ENCODE results near the gene LTV1. TPM values are rescaled to one million over a fixed set of nuclear protein-coding genes. Genes with fewer than 3 reads are reported as not detected.

LTV1 gene
- polyA plus RNA-seq, 1 donor from 2014 or later: 35.5 TPM

DNA sequence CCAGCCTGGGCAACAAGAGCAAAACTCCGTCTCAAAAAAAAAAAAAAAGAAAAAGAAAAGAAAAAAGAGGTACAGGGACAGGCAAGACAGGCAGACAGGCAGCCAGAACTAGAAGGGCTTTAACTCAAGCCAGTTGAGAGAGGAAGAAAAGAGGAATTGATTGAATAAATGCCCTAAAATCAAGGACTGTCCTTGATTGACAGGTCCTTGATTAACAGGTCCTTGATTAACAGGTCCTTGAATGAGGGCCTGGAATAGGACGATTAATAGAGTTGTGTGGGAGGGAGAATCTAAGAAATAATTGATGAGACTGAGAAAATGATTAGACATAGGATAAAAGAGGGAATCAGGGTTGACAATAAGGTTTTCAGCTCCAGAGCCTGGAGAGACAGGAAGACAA, 57.2 kb downstream of the LTV1 start:
- Histone ChIP-seq H4K20me1 (ENCODE audit: insufficient read depth) (no peaks in the 10 kb centered on the region), H3K9ac (ENCODE audit: low read length) (no peak overlapping the region), H3K27ac (ENCODE audit: low read length) (no peak overlapping the region), H3K4me3 (ENCODE audit: low read length) (no peak overlapping the region), H3K9me2 (ENCODE audit: insufficient read depth, low read length) (no peaks in the 10 kb centered on the region), H3K79me2 (replicated peaks; ENCODE audit: insufficient read depth, low read length) (no peaks in the 10 kb centered on the region), H3K36me3 (ENCODE audit: insufficient read depth, low read length) (no peaks in the 10 kb centered on the region), H3F3A (ENCODE audit: insufficient read depth, low read length, poor library complexity, severe bottlenecking) (no peaks in the 10 kb centered on the region), H2AFZ (ENCODE audit: low read depth, low read length) (no peak overlapping the region), H3K9me3 (ENCODE audit: low read length) (no peaks in the 10 kb centered on the region), H3K27me3 (ENCODE audit: insufficient read depth, low read depth, low read length) (no peaks in the 10 kb centered on the region), H3K4me2 (ENCODE audit: low read length) (no peak overlapping the region)
- TF ChIP-seq TAF1 (IDR thresholded peaks at IDR 0.05; ENCODE audit: low read depth) (no peak), POLR2AphosphoS5 (IDR thresholded peaks at IDR 0.05) (no peak), MXI1 (conservative IDR thresholded peaks at IDR 0.05; ENCODE audit: poor library complexity, severe bottlenecking) (no peak), EZH2 (IDR thresholded peaks at IDR 0.05; ENCODE audit: borderline replicate concordance, insufficient read depth, low read length, poor library complexity, severe bottlenecking) (no peak), RAD21 (conservative IDR thresholded peaks at IDR 0.05) (no peak), SMC3 (conservative IDR thresholded peaks at IDR 0.05; ENCODE audit: poor library complexity) (no peak), EP300 (conservative IDR thresholded peaks at IDR 0.05; ENCODE audit: poor library complexity, severe bottlenecking) (no peak)
- TF ChIP-seq, protein P1, sequence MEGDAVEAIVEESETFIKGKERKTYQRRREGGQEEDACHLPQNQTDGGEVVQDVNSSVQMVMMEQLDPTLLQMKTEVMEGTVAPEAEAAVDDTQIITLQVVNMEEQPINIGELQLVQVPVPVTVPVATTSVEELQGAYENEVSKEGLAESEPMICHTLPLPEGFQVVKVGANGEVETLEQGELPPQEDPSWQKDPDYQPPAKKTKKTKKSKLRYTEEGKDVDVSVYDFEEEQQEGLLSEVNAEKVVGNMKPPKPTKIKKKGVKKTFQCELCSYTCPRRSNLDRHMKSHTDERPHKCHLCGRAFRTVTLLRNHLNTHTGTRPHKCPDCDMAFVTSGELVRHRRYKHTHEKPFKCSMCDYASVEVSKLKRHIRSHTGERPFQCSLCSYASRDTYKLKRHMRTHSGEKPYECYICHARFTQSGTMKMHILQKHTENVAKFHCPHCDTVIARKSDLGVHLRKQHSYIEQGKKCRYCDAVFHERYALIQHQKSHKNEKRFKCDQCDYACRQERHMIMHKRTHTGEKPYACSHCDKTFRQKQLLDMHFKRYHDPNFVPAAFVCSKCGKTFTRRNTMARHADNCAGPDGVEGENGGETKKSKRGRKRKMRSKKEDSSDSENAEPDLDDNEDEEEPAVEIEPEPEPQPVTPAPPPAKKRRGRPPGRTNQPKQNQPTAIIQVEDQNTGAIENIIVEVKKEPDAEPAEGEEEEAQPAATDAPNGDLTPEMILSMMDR (IDR thresholded peaks at IDR 0.05; ENCODE audit: poor library complexity, severe bottlenecking): no peak
- TF ChIP-seq, protein P2, sequence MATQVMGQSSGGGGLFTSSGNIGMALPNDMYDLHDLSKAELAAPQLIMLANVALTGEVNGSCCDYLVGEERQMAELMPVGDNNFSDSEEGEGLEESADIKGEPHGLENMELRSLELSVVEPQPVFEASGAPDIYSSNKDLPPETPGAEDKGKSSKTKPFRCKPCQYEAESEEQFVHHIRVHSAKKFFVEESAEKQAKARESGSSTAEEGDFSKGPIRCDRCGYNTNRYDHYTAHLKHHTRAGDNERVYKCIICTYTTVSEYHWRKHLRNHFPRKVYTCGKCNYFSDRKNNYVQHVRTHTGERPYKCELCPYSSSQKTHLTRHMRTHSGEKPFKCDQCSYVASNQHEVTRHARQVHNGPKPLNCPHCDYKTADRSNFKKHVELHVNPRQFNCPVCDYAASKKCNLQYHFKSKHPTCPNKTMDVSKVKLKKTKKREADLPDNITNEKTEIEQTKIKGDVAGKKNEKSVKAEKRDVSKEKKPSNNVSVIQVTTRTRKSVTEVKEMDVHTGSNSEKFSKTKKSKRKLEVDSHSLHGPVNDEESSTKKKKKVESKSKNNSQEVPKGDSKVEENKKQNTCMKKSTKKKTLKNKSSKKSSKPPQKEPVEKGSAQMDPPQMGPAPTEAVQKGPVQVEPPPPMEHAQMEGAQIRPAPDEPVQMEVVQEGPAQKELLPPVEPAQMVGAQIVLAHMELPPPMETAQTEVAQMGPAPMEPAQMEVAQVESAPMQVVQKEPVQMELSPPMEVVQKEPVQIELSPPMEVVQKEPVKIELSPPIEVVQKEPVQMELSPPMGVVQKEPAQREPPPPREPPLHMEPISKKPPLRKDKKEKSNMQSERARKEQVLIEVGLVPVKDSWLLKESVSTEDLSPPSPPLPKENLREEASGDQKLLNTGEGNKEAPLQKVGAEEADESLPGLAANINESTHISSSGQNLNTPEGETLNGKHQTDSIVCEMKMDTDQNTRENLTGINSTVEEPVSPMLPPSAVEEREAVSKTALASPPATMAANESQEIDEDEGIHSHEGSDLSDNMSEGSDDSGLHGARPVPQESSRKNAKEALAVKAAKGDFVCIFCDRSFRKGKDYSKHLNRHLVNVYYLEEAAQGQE (IDR thresholded peaks at IDR 0.05; ENCODE audit: borderline replicate concordance): no peak

DNA sequence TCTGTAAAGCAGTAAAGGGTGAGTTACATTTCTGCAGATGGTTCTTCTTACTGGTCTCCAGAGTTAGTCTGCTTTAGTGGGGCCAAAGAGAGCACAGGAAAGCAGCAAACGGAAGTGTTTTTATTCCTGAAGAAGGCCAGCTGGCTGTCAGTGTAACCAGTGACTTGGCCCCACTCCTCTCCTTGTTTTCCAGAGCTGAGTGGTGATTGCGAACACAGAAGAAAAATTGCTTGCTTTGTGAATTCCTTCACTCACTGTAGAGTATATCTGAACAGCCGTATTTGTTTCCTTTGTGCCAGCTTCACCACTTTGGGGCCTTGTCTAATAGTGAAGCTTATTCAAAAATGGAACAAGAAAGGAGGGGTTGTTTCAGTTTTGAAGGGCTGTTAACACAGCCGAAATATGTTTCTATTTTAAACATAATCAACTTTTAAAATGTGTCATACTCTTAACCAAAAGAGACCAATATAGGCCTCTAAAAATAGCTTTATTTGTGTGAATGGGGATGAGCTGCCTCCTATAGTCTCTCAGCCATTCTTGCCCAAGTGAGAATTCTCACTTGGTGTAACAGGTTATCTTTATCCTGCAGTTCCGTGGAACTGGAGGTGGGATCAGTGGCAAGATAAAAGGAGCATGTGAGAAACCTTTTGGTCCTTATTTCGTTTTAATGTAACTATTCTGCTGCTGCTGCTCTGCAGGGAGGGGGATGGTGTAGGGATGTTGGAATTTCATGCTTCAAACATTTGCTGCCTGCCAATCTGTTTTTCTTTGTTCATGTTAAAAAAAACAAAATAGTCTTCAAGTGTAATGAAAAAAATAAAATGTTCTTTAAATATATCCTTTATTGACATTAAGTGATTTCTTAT, 59.0 kb downstream of the LTV1 start:
- TF ChIP-seq, protein P1 (IDR thresholded peaks at IDR 0.05; ENCODE audit: poor library complexity, severe bottlenecking): no peak
- TF ChIP-seq RAD21 (conservative IDR thresholded peaks at IDR 0.05) (no peak), MXI1 (conservative IDR thresholded peaks at IDR 0.05; ENCODE audit: poor library complexity, severe bottlenecking) (no peak), SMC3 (conservative IDR thresholded peaks at IDR 0.05; ENCODE audit: poor library complexity) (no peak), EZH2 (IDR thresholded peaks at IDR 0.05; ENCODE audit: borderline replicate concordance, insufficient read depth, low read length, poor library complexity, severe bottlenecking) (no peak), TAF1 (IDR thresholded peaks at IDR 0.05; ENCODE audit: low read depth) (no peak), EP300 (conservative IDR thresholded peaks at IDR 0.05; ENCODE audit: poor library complexity, severe bottlenecking) (no peak), POLR2AphosphoS5 (IDR thresholded peaks at IDR 0.05) (no peak)
- TF ChIP-seq, protein P2 (IDR thresholded peaks at IDR 0.05; ENCODE audit: borderline replicate concordance): no peak
- H3K36me3 ChIP-seq (ENCODE audit: insufficient read depth, low read length): no peaks in the 10 kb centered on the region
- H3K27ac ChIP-seq (ENCODE audit: low read length): no peak overlapping the region
- H3K79me2 ChIP-seq (replicated peaks; ENCODE audit: insufficient read depth, low read length): no peaks in the 10 kb centered on the region
- H2AFZ ChIP-seq (ENCODE audit: low read depth, low read length): no peak overlapping the region
- no peaks in the 10 kb centered on the region for H3K27me3 ChIP-seq (ENCODE audit: insufficient read depth, low read depth, low read length)
- H4K20me1 ChIP-seq (ENCODE audit: insufficient read depth): no peaks in the 10 kb centered on the region
- H3K9ac ChIP-seq (ENCODE audit: low read length): no peak overlapping the region
- no peaks in the 10 kb centered on the region for H3F3A ChIP-seq (ENCODE audit: insufficient read depth, low read length, poor library complexity, severe bottlenecking)
- no peak overlapping the region for H3K4me3 ChIP-seq (ENCODE audit: low read length)
- no peaks in the 10 kb centered on the region for H3K9me2 ChIP-seq (ENCODE audit: insufficient read depth, low read length)
- H3K4me2 ChIP-seq (ENCODE audit: low read length): no peak overlapping the region
- no peaks in the 10 kb centered on the region for H3K9me3 ChIP-seq (ENCODE audit: low read length)

All from neural cell (in vitro differentiated cells).